ENCODE data around the gene DNAH1.
A peak's percentile ranks its signal among the peaks of the same experiment; 100 is the strongest.

DNAH1 gene

DNA sequence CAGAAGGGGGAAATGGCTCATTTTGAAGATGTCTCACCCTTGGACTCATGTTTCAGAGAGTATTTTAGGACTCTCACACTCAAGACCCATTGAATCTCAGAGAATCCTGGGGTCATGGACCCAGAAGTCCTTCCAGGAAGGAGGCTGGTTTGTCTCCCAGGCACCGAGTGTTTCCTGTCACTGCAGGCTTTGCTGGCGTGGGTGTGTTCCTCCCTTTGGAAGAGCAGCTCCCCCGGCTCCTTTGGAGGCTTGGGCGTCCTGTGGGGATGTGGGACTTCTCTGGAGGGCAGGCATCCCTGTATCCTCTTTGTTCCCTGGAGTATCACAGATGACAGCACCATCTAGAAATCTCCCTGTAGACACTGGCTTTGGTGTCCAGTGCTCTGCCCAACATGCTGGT lies 40.0 kb downstream of the DNAH1 start:
- Histone ChIP-seq H3K9me3 (no peaks in the 10 kb centered on the region), H3K4me1 (no peaks in the 10 kb centered on the region), H3K4me3 (no peak overlapping the region), H3K36me3 (replicated peaks) (no peaks in the 10 kb centered on the region), H3K27me3 (ENCODE audit: low read depth) (no peaks in the 10 kb centered on the region)
- in situ Hi-C loops (cut with MboI; ENCODE audit: low sequenced_read_pairs) = no loop called here
- DNase-seq (ENCODE audit: low spot score in 2 of 2) = no peak

DNA sequence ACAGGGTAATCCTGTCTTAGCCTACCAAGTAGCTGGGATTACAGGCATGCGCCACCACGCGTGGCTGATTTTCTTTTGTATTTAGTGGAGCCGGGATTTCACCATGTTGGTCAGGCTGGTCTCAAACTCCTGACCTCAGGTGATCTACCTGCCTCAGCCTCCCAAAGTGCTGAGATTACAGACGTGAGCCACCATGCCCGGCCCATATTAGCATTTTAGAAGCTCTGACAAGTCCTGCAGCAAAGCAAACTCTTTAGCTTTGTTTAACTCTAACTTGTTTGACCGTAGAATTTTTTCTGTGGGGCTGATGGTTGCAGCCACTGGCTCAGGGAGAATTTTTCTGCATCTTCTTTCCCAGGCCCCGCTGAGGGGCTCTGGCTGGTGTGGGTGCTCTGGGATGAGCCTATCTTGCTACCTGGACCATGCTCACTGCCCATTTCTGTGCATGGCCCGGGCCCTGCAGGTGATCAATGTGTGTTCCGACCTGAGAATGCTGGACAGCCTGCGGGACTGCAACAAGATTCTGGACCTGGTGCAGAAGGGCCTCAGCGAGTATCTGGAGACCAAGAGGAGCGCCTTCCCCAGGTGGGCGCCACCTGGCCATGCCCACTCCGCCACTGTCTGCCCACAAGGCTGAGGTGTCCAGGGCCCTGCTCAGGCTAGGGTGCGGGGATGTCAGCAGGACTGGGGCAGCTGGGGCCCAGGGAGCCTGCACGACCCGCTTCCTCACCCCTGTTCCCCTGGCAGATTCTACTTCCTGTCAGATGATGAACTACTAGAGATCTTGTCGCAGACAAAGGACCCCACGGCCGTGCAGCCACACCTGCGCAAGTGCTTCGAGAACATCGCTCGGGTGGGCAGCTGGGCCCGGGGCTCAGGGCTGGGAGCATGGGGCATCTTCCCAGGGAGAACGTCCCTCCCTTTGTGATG lies 41.3 kb downstream of the DNAH1 start:
- no peaks in the 10 kb centered on the region for H3K27me3 ChIP-seq (ENCODE audit: low read depth)

DNA sequence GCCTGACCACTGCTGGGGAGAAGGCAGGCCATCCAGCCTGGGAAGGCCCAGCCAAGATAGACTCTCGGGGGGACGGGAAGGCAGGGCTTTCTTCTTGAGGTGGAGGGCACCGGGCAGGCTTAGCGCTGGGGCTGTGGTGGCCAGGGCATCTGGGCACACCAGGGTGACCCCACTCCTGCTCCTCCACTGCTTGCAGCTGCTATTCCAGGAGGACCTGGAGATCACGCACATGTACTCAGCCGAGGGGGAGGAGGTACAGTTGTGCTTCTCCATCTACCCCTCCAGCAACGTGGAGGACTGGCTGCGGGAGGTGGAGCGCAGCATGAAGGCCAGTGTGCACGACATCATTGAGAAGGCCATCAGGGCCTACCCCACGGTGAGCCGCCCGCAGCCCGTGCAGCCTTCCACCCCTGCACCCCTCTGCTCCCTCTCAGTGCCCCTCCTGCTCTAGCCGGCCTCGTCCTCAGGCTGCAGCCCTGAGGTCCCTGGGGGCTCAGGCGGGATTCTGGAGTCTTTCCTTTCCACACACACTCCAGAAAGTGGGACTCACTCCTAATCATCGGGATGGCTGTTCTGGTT lies 42.3 kb downstream of the DNAH1 start:
- H3K9me3 ChIP-seq = no peaks in the 10 kb centered on the region
- H3K27me3 ChIP-seq (ENCODE audit: low read depth) = no peaks in the 10 kb centered on the region
- no peaks in the 10 kb centered on the region for H3K36me3 ChIP-seq (replicated peaks)
- in situ Hi-C loops (cut with MboI; ENCODE audit: low sequenced_read_pairs) = no loop called here
- DNase-seq (ENCODE audit: low spot score in 2 of 2) = no peak
- H3K4me1 ChIP-seq = no peaks in the 10 kb centered on the region
- no peak overlapping the region for H3K4me3 ChIP-seq

More for the DNA sequence above, 41.3 kb downstream of the DNAH1 start:
- Histone ChIP-seq H3K4me1 (no peaks in the 10 kb centered on the region), H3K9me3 (no peaks in the 10 kb centered on the region), H3K36me3 (replicated peaks) (no peaks in the 10 kb centered on the region), H3K4me3 (no peak overlapping the region)
- no peak for DNase-seq (ENCODE audit: low spot score in 2 of 2)
- in situ Hi-C loops (cut with MboI; ENCODE audit: low sequenced_read_pairs) = no loop called here

DNA sequence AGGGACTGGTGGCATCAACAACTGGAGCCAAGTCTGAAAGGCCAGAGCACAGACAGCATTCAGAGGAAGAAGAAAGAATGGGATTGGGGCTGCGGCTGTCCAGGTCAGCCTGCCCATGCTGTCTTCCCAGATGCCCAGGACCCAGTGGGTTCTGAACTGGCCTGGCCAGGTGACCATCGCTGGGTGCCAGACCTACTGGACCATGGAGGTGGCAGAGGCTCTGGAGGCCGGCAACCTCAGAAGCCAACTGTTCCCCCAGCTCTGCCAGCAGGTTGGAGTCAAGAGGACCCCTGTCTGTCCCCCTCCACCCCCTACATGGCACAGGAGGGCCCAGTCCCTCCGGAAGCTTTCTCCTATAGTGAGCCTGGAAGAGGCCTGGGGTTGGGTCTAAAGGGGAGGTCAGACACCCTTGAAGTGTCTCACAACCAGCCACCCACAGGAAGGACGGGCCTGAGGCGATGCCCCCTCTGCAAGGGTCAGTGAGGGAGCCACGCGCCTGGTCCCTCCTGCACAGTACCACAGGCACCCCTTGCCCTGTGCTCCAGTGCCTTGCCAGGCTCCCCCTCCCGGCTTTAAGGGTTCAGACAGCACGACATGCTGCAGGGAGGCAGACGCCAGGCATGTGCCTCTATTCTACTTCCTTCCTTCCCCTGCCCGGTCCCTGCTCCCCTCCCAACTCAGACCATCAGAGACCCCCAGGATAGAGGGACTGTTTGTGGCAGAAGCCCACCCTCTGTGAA lies 43.2 kb downstream of the DNAH1 start:
- H3K36me3 ChIP-seq (replicated peaks) = no peaks in the 10 kb centered on the region
- in situ Hi-C loops (cut with MboI; ENCODE audit: low sequenced_read_pairs) = no loop called here
- no peak for DNase-seq (ENCODE audit: low spot score in 2 of 2)
- no peaks in the 10 kb centered on the region for H3K27me3 ChIP-seq (ENCODE audit: low read depth)
- H3K9me3 ChIP-seq = no peaks in the 10 kb centered on the region
- H3K4me3 ChIP-seq = no peak overlapping the region
- H3K4me1 ChIP-seq = no peaks in the 10 kb centered on the region

DNA sequence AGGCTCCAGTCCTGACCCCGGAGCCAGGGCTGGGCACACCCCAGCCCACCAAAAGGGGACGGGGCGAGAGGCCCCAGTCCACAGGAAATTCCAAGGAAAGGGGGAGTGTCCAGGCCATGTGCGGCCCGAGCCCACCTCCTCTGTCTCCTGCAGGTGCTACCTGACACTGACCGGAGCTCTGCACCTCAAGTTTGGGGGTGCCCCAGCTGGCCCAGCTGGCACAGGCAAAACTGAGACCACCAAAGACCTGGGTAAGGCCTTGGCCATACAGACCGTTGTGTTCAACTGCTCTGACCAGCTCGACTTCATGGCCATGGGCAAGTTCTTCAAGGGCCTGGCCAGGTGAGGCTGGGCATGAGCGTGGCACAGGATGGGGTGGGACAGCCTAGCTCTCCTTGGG lies 44.9 kb downstream of the DNAH1 start:
- H3K4me1 ChIP-seq = no peaks in the 10 kb centered on the region
- no peaks in the 10 kb centered on the region for H3K9me3 ChIP-seq
- no peak overlapping the region for H3K4me3 ChIP-seq
- H3K27me3 ChIP-seq (ENCODE audit: low read depth) = no peaks in the 10 kb centered on the region
- no peaks in the 10 kb centered on the region for H3K36me3 ChIP-seq (replicated peaks)
- DNase-seq (ENCODE audit: low spot score in 2 of 2) = no peak
- in situ Hi-C loops (cut with MboI; ENCODE audit: low sequenced_read_pairs) = no loop called here

DNA sequence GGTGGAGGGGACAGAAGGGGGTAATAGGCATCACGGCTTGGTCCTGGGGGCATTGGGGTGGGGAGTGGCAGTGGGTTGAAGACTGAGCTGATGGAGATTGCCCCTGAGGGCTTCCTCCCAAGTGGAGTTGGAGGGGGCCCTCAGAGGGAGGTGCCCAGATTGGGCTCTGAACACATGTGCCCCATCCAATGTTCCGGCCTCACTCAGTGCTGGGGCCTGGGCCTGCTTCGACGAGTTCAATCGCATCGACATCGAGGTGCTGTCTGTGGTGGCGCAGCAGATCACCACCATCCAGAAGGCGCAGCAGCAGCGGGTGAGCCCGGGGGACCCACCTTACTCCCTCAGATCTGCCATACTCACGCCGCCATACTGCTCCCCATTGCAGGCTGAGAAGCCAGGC lies 45.3 kb downstream of the DNAH1 start:
- no peaks in the 10 kb centered on the region for H3K4me1 ChIP-seq
- H3K9me3 ChIP-seq = no peaks in the 10 kb centered on the region
- no peak overlapping the region for H3K4me3 ChIP-seq
- no peak for DNase-seq (ENCODE audit: low spot score in 2 of 2)
- no peaks in the 10 kb centered on the region for H3K27me3 ChIP-seq (ENCODE audit: low read depth)
- in situ Hi-C loops (cut with MboI; ENCODE audit: low sequenced_read_pairs) = no loop called here
- no peaks in the 10 kb centered on the region for H3K36me3 ChIP-seq (replicated peaks)

DNA sequence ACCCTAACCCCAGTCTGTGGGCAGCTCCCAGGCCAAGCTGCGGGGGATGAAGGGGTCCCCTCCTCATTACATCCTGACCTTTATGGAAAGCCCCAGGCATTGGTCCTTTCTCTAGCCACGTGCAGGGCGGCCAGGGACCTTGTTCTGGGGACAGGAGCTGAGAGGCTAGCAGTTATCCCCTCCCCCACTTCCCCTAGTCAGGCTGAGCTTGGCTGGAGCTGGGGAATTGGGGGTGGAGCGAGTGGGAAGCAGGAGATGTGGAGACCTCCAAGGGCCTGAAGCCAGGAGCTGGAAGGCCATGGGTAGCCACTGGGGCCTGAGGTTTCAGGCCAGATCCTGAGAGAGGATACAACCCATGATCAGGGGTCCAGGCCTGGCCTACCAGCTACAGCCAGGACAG lies 45.8 kb downstream of the DNAH1 start:
- no peak for DNase-seq (ENCODE audit: low spot score in 2 of 2)
- Histone ChIP-seq H3K36me3 (replicated peaks) (no peaks in the 10 kb centered on the region), H3K9me3 (no peaks in the 10 kb centered on the region), H3K4me1 (no peaks in the 10 kb centered on the region), H3K4me3 (no peak overlapping the region), H3K27me3 (ENCODE audit: low read depth) (no peaks in the 10 kb centered on the region)
- in situ Hi-C loops (cut with MboI; ENCODE audit: low sequenced_read_pairs) = no loop called here

DNA sequence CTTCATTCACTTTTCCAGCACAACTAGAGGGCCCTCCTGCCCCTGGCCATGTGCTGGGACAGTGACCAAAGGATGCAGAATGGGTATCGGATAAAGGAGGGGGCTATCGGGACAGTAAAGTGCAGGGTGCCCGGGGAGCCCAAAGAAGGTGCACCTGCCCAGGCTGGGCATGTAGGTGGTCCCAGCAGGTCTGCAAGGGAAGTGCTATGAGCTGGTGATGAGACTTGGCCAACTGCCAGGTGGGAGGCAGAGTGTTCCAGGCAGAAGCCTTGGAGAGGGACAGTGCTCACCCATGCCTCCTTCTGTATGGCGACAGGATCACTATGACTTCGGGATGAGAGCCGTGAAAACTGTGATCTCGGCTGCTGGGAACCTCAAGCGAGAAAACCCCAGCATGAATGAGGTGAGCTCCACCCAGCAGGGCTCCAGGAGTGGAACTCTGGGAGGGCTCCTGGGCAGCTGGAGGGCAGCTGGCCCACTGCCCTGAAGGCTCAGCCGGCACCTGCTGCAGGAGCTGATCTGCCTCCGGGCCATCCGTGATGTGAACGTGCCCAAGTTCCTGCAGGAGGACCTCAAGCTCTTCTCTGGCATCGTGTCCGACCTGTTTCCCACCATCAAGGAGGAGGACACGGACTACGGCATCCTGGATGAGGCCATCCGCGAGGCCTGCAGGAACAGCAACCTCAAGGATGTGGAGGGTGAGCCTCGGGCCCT lies 48.4 kb downstream of the DNAH1 start:
- no peaks in the 10 kb centered on the region for H3K27me3 ChIP-seq (ENCODE audit: low read depth)
- H3K4me3 ChIP-seq = no peak overlapping the region
- no peaks in the 10 kb centered on the region for H3K9me3 ChIP-seq
- DNase-seq (ENCODE audit: low spot score in 2 of 2) = no peak
- no peaks in the 10 kb centered on the region for H3K36me3 ChIP-seq (replicated peaks)
- in situ Hi-C loops (cut with MboI; ENCODE audit: low sequenced_read_pairs) = no loop called here
- H3K4me1 ChIP-seq = no peaks in the 10 kb centered on the region

DNA sequence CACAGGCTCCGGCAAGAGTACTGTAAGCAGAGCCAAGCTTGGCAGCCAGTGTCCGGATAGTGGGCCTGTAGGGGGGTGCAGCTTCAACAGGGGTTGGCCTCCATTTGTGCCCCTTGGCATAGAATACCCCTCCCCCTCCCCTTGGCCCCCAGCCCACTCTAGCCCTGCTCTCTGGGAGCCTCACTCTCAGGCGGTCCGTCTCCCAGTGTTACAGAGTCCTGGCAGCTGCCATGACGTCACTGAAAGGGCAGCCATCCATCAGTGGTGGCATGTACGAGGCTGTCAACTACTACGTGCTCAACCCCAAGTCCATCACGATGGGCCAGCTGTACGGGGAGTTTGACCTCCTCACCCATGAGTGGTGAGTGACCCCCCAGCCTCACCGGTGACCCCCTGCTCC lies 50.4 kb downstream of the DNAH1 start:
- Histone ChIP-seq H3K4me1 (no peaks in the 10 kb centered on the region), H3K9me3 (no peaks in the 10 kb centered on the region), H3K4me3 (no peak overlapping the region), H3K36me3 (replicated peaks) (no peaks in the 10 kb centered on the region), H3K27me3 (ENCODE audit: low read depth) (no peaks in the 10 kb centered on the region)
- in situ Hi-C loops (cut with MboI; ENCODE audit: low sequenced_read_pairs) = no loop called here
- DNase-seq (ENCODE audit: low spot score in 2 of 2) = no peak

DNA sequence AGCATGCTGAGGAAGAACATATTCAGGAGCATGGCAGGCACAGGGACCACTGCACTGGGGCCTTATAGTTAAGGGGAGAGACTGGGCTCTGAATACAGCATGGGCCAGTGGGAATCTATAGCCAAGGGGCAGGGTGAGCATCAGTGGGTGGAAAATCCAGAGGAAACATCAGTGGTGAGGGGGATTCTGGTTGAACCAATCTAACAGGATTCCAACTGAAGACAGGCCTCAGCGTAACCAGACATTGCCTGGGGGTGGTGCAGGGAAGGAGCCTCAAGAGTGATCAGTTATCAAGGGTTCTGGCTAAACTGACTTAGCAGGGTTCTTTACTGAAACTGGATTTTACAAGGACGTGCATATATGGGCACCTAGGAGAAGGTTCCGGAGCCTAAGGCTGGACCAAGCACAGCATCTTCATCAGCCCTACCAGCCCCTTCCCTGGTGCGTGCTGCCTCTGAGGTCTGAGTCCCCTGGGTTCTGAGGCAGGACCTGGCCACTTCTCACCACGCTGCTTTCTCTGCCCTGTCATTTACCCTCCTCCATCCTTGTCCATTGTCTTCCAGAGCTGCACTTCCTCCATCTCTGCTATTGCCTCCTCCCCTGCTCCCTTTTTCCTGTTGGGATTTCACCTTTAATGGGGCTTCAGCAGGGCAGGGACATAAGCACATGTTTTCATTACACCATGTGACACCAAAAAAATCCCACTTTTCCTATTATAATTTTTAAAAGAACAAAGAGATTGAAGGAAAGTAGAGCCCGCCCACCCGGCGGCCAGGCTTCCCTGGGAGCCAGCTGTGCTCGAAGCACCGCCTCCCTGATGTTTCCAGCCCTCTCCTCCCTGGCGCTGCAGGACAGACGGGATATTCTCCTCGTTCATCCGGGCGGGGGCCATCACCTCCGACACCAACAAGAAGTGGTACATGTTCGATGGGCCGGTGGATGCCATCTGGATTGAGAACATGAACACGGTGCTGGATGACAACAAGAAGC lies 52.1 kb downstream of the DNAH1 start:
- peaks cover 6% of the 10 kb centered on the region for H3K27me3 ChIP-seq (ENCODE audit: low read depth)
- no peaks in the 10 kb centered on the region for H3K36me3 ChIP-seq (replicated peaks)
- no peak overlapping the region for H3K4me3 ChIP-seq
- peak in 1 of 2 experiments; percentile 16 for DNase-seq (ENCODE audit: low spot score in 2 of 2)
- in situ Hi-C loops (cut with MboI; ENCODE audit: low sequenced_read_pairs) = no loop called here
- no peaks in the 10 kb centered on the region for H3K4me1 ChIP-seq
- H3K9me3 ChIP-seq = no peaks in the 10 kb centered on the region

DNA sequence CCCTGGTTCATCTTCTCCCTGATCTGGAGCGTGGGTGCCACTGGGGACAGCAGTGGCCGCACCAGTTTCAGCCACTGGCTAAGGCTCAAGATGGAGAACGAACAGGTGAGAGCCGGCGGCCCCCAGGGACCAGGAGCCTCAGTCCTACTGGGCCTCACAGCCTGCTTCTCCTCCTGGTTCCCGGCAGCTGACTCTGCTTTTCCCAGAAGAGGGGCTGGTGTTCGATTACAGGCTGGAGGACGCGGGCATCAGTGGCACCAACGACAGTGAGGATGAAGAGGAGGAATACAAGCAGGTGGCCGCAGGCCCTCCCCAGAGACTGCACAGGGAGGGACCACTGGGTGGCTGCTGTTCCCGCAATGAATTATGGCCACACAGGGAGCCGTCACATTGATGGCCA lies 54.4 kb downstream of the DNAH1 start:
- Histone ChIP-seq H3K4me3 (no peak overlapping the region), H3K27me3 (ENCODE audit: low read depth) (peaks cover 20% of the 10 kb centered on the region), H3K9me3 (no peaks in the 10 kb centered on the region), H3K4me1 (no peaks in the 10 kb centered on the region), H3K36me3 (replicated peaks) (no peaks in the 10 kb centered on the region)
- no peak for DNase-seq (ENCODE audit: low spot score in 2 of 2)
- in situ Hi-C loops (cut with MboI; ENCODE audit: low sequenced_read_pairs) = no loop called here

DNA sequence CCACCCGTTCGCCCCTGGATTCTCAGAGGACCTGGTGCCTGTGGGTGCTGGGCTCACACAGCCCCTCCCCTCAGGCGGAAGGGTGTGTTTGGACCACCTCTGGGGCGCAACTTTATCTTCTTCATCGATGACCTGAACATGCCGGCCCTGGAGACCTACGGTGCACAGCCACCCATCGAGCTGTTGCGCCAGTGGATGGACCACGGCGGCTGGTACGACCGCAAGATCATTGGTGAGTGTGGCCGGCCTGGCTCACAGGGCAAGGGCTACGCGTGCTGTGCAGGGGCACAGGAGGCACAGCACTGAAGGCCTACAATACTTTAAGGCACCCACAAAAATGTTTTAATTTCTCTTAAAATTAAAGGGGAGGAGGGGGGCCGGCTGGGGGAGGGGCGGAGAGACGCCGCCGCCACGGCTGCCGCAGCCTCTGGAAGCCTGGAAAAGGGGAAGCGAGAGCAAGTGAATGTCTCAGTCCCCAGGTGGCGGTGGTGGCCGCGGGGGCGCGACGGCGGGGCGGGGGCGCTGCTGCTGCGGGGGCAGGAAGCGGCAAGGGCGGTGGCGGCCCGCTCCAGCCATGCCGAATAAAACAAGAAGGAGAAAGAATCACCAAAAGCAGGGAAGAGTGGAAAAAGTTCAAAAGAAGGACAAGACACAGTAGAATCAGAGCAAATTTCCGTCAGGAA lies 56.8 kb downstream of the DNAH1 start:
- Histone ChIP-seq H3K4me3 (no peak overlapping the region), H3K27me3 (ENCODE audit: low read depth) (peaks cover 23% of the 10 kb centered on the region), H3K36me3 (replicated peaks) (no peaks in the 10 kb centered on the region), H3K9me3 (no peaks in the 10 kb centered on the region), H3K4me1 (no peaks in the 10 kb centered on the region)
- in situ Hi-C loops (cut with MboI; ENCODE audit: low sequenced_read_pairs) = no loop called here
- peak in 1 of 2 experiments; percentile 27 for DNase-seq (ENCODE audit: low spot score in 2 of 2)

All from HAP-1 (cell line).